ENCODE measurements around the gene NMRK2.
"Not testable (repeated sequence)": the region's sequence is repeated elsewhere in the genome, so short reads cannot be mapped to it uniquely, and the experiment has no call there.

NMRK2 gene

GRCh38 chr19:3938300-3938950, 5.6 kb downstream of the NMRK2 start:
- not testable (repeated sequence) for H3K4me1 ChIP-seq (ENCODE audit: control insufficient read depth, insufficient read depth, low read length); H3K27me3 ChIP-seq (ENCODE audit: control insufficient read depth in 1 of 2, insufficient read depth in 2 of 2, low read length in 2 of 2); H3K9me3 ChIP-seq (ENCODE audit: control insufficient read depth in 2 of 2, low read length in 2 of 2); H3K27ac ChIP-seq (ENCODE audit: low read length); H3K4me3 ChIP-seq (ENCODE audit: low read length in 2 of 2); H3K9ac ChIP-seq (ENCODE audit: low read length in 2 of 2); H3K36me3 ChIP-seq (ENCODE audit: control insufficient read depth in 2 of 2, insufficient read depth in 2 of 2, low read length in 2 of 2)

- Histone ChIP-seq H3K9ac (ENCODE audit: low read length in 2 of 2) (no peak overlapping the region), H3K27ac (ENCODE audit: low read length) (no peak overlapping the region), H3K4me3 (ENCODE audit: low read length in 2 of 2) (no peak overlapping the region), H3K9me3 (ENCODE audit: control insufficient read depth in 2 of 2, low read length in 2 of 2) (no peaks in the 10 kb centered on the region), H3K27me3 (ENCODE audit: control insufficient read depth in 1 of 2, insufficient read depth in 2 of 2, low read length in 2 of 2) (no peaks in the 10 kb centered on the region), H3K36me3 (ENCODE audit: control insufficient read depth in 2 of 2, insufficient read depth in 2 of 2, low read length in 2 of 2) (no peaks in the 10 kb centered on the region), H3K4me1 (ENCODE audit: control insufficient read depth, insufficient read depth, low read length) (no peaks in the 10 kb centered on the region)
Observed at GRCh38 chr19:3942790-3943409, 10.0 kb downstream of the NMRK2 start.

- Histone ChIP-seq H3K36me3 (ENCODE audit: control insufficient read depth in 2 of 2, insufficient read depth in 2 of 2, low read length in 2 of 2) (no peaks in the 10 kb centered on the region), H3K4me3 (ENCODE audit: low read length in 2 of 2) (no peak overlapping the region), H3K9ac (ENCODE audit: low read length in 2 of 2) (no peak overlapping the region), H3K27me3 (ENCODE audit: control insufficient read depth in 1 of 2, insufficient read depth in 2 of 2, low read length in 2 of 2) (no peaks in the 10 kb centered on the region), H3K27ac (ENCODE audit: low read length) (no peak overlapping the region), H3K9me3 (ENCODE audit: control insufficient read depth in 2 of 2, low read length in 2 of 2) (no peaks in the 10 kb centered on the region), H3K4me1 (ENCODE audit: control insufficient read depth, insufficient read depth, low read length) (no peaks in the 10 kb centered on the region)
Observed at GRCh38 chr19:3944018-3944721, 11.3 kb downstream of the NMRK2 start.

GRCh38 chr19:3945838-3946237, 13.0 kb downstream of the NMRK2 start:
- no peak overlapping the region for H3K9ac ChIP-seq (ENCODE audit: low read length in 2 of 2)
- no peak overlapping the region for H3K27ac ChIP-seq (ENCODE audit: low read length)
- H3K36me3 ChIP-seq (ENCODE audit: control insufficient read depth in 2 of 2, insufficient read depth in 2 of 2, low read length in 2 of 2) = no peaks in the 10 kb centered on the region
- no peaks in the 10 kb centered on the region for H3K27me3 ChIP-seq (ENCODE audit: control insufficient read depth in 1 of 2, insufficient read depth in 2 of 2, low read length in 2 of 2)
- no peaks in the 10 kb centered on the region for H3K9me3 ChIP-seq (ENCODE audit: control insufficient read depth in 2 of 2, low read length in 2 of 2)
- no peak overlapping the region for H3K4me3 ChIP-seq (ENCODE audit: low read length in 2 of 2)
- peaks cover 9% of the 10 kb centered on the region for H3K4me1 ChIP-seq (ENCODE audit: control insufficient read depth, insufficient read depth, low read length)

- not testable (repeated sequence) for H3K9me3 ChIP-seq (ENCODE audit: control insufficient read depth in 2 of 2, low read length in 2 of 2); H3K27me3 ChIP-seq (ENCODE audit: control insufficient read depth in 1 of 2, insufficient read depth in 2 of 2, low read length in 2 of 2); H3K36me3 ChIP-seq (ENCODE audit: control insufficient read depth in 2 of 2, insufficient read depth in 2 of 2, low read length in 2 of 2); H3K4me3 ChIP-seq (ENCODE audit: low read length in 2 of 2); H3K27ac ChIP-seq (ENCODE audit: low read length); H3K9ac ChIP-seq (ENCODE audit: low read length in 2 of 2)
- peaks cover 23% of the 10 kb centered on the region for H3K4me1 ChIP-seq (ENCODE audit: control insufficient read depth, insufficient read depth, low read length)
Observed at GRCh38 chr19:3947316-3947933, 14.6 kb downstream of the NMRK2 start.

GRCh38 chr19:3949294-3949693, 16.4 kb downstream of the NMRK2 start:
- H3K4me1 ChIP-seq (ENCODE audit: control insufficient read depth, insufficient read depth, low read length) = peaks cover 36% of the 10 kb centered on the region
- no peak overlapping the region for H3K9ac ChIP-seq (ENCODE audit: low read length in 2 of 2)
- H3K36me3 ChIP-seq (ENCODE audit: control insufficient read depth in 2 of 2, insufficient read depth in 2 of 2, low read length in 2 of 2) = no peaks in the 10 kb centered on the region
- H3K4me3 ChIP-seq (ENCODE audit: low read length in 2 of 2) = no peak overlapping the region
- peak overlapping the region; percentile 95 for H3K27ac ChIP-seq (ENCODE audit: low read length)
- H3K9me3 ChIP-seq (ENCODE audit: control insufficient read depth in 2 of 2, low read length in 2 of 2) = no peaks in the 10 kb centered on the region
- no peaks in the 10 kb centered on the region for H3K27me3 ChIP-seq (ENCODE audit: control insufficient read depth in 1 of 2, insufficient read depth in 2 of 2, low read length in 2 of 2)

GRCh38 chr19:3949997-3950859, 17.4 kb downstream of the NMRK2 start:
- H3K4me3 ChIP-seq (ENCODE audit: low read length in 2 of 2) = peak overlapping the region in 1 of 2 donors; percentile 35
- H3K27me3 ChIP-seq (ENCODE audit: control insufficient read depth in 1 of 2, insufficient read depth in 2 of 2, low read length in 2 of 2) = no peaks in the 10 kb centered on the region
- H3K36me3 ChIP-seq (ENCODE audit: control insufficient read depth in 2 of 2, insufficient read depth in 2 of 2, low read length in 2 of 2) = no peaks in the 10 kb centered on the region
- H3K27ac ChIP-seq (ENCODE audit: low read length) = peak overlapping the region; percentile 95
- peak overlapping the region in 1 of 2 donors; percentile 76 for H3K9ac ChIP-seq (ENCODE audit: low read length in 2 of 2)
- H3K4me1 ChIP-seq (ENCODE audit: control insufficient read depth, insufficient read depth, low read length) = peaks cover 41% of the 10 kb centered on the region
- H3K9me3 ChIP-seq (ENCODE audit: control insufficient read depth in 2 of 2, low read length in 2 of 2) = no peaks in the 10 kb centered on the region

- no peaks in the 10 kb centered on the region for H3K27me3 ChIP-seq (ENCODE audit: control insufficient read depth in 1 of 2, insufficient read depth in 2 of 2, low read length in 2 of 2)
- peak overlapping the region; percentile 43 to 60 for H3K4me3 ChIP-seq (ENCODE audit: low read length in 2 of 2)
- H3K27ac ChIP-seq (ENCODE audit: low read length) = peak overlapping the region; percentile 95
- H3K9me3 ChIP-seq (ENCODE audit: control insufficient read depth in 2 of 2, low read length in 2 of 2) = no peaks in the 10 kb centered on the region
- peaks cover 44% of the 10 kb centered on the region for H3K4me1 ChIP-seq (ENCODE audit: control insufficient read depth, insufficient read depth, low read length)
- H3K36me3 ChIP-seq (ENCODE audit: control insufficient read depth in 2 of 2, insufficient read depth in 2 of 2, low read length in 2 of 2) = peaks cover 6 to 7% of the 10 kb centered on the region in 2 donors
- peak overlapping the region; percentile 75 to 76 for H3K9ac ChIP-seq (ENCODE audit: low read length in 2 of 2)
Observed at GRCh38 chr19:3950871-3951861, 18.3 kb downstream of the NMRK2 start.

GRCh38 chr19:3952755-3953276, 19.9 kb downstream of the NMRK2 start:
- H3K27me3 ChIP-seq (ENCODE audit: control insufficient read depth in 1 of 2, insufficient read depth in 2 of 2, low read length in 2 of 2); H3K4me3 ChIP-seq (ENCODE audit: low read length in 2 of 2); H3K36me3 ChIP-seq (ENCODE audit: control insufficient read depth in 2 of 2, insufficient read depth in 2 of 2, low read length in 2 of 2); H3K9me3 ChIP-seq (ENCODE audit: control insufficient read depth in 2 of 2, low read length in 2 of 2); H3K9ac ChIP-seq (ENCODE audit: low read length in 2 of 2): not testable (repeated sequence)
- Histone ChIP-seq H3K4me1 (ENCODE audit: control insufficient read depth, insufficient read depth, low read length) (peaks cover 44% of the 10 kb centered on the region), H3K27ac (ENCODE audit: low read length) (peak overlapping the region; percentile 95)
